ENCODE data around the gene AFF2.

GRCh38 chrX:149006235-149006634 lies 505.8 kb downstream of the AFF2 start:
- TF ChIP-seq POLR2A (IDR thresholded peaks at IDR 0.05; ENCODE audit: low read depth, low read length) = no peak
- no peak for TF ChIP-seq POLR2AphosphoS5 (IDR thresholded peaks at IDR 0.05; ENCODE audit: low read depth, low read length)

All from GM12892 (cell line).